GM23338 (cell line): ENCODE measurements around the gene NELFE. TPM values are rescaled to one million over a fixed set of nuclear protein-coding genes. Genes with fewer than 3 reads are reported as not detected.
"Not testable (repeated sequence)": the region's sequence is repeated elsewhere in the genome, so short reads cannot be mapped to it uniquely, and the experiment has no call there.

Experiments
- ATAC-seq: fragments of 200-7000 bp; cut with Tn5 transposase; 3 replicates; pipeline ENCODE4 v1.9.1; 2020
- DNase-seq: peaks from one replicate; pipeline ENCODE4 v3.0.0-alpha.2; 2015; ENCODE audit warnings: low spot score
- H2AFZ ChIP-seq: fragments of 200-600 bp; sonication (generic); 2 replicates; pipeline ENCODE4 v1.8.0; 2016; ENCODE audit warnings: antibody characterized with exemption, mild to moderate bottlenecking, moderate library complexity
- H3F3A ChIP-seq: fragments of 200-600 bp; sonication (generic); replicated peaks from 2 replicates; pipeline ENCODE4 v1.8.0; 2017; ENCODE audit warnings: antibody characterized with exemption, mixed run types, low read depth
- H3K27ac ChIP-seq: fragments of 200-600 bp; sonication (generic); 2 replicates; pipeline ENCODE4 v1.6.1; 2016; ENCODE audit warnings: low read depth
- H3K27me3 ChIP-seq: fragments of 200-600 bp; sonication (generic); 2 replicates; pipeline ENCODE4 v1.8.0; 2016; ENCODE audit warnings: mild to moderate bottlenecking, mixed run types, moderate library complexity; ENCODE audit not compliant: insufficient read depth
- H3K36me3 ChIP-seq: fragments of 200-600 bp; sonication (generic); 2 replicates; pipeline ENCODE4 v1.8.0; 2016; ENCODE audit warnings: mild to moderate bottlenecking; ENCODE audit not compliant: insufficient read depth
- H3K4me1 ChIP-seq: fragments of 200-600 bp; sonication (generic); 2 replicates; pipeline ENCODE4 v1.8.0; 2016; ENCODE audit warnings: mild to moderate bottlenecking, moderate library complexity; ENCODE audit not compliant: insufficient read depth
- H3K4me2 ChIP-seq: fragments of 200-600 bp; sonication (generic); 2 replicates; pipeline ENCODE4 v1.7.1; 2017; ENCODE audit warnings: mixed run types
- H3K4me3 ChIP-seq: fragments of 200-600 bp; sonication (generic); 2 replicates; pipeline ENCODE4 v1.6.1; 2016; ENCODE audit warnings: mixed run types
- H3K79me2 ChIP-seq: fragments of 200-600 bp; sonication (generic); replicated peaks from 2 replicates; pipeline ENCODE4 v1.8.0; 2017; ENCODE audit warnings: mild to moderate bottlenecking; ENCODE audit not compliant: insufficient read depth
- H3K9me2 ChIP-seq: fragments of 200-600 bp; sonication (generic); 2 replicates; pipeline ENCODE4 v1.8.0; 2017; ENCODE audit not compliant: insufficient read depth
- H4K20me1 ChIP-seq: fragments of 200-600 bp; sonication (generic); replicated peaks from 2 replicates; pipeline ENCODE4 v1.8.0; 2017; ENCODE audit warnings: mild to moderate bottlenecking; ENCODE audit not compliant: insufficient read depth
- H3K27ac Mint-ChIP-seq: 2 replicates; pipeline ENCODE4 v1.8.0; 2020; ENCODE audit warnings: inconsistent platforms, mild to moderate bottlenecking, moderate library complexity, mixed read lengths
- H3K27me3 Mint-ChIP-seq: 3 replicates; pipeline ENCODE4 v1.8.0; 2022; ENCODE audit warnings: low read depth, mild to moderate bottlenecking, moderate library complexity, mixed read lengths, inconsistent platforms; ENCODE audit not compliant: insufficient read depth, poor library complexity
- H3K36me3 Mint-ChIP-seq: 3 replicates; pipeline ENCODE4 v1.8.0; 2021; ENCODE audit warnings: low read depth, mild to moderate bottlenecking, inconsistent platforms, moderate library complexity, mixed read lengths
- H3K4me1 Mint-ChIP-seq: 3 replicates; pipeline ENCODE4 v1.8.0; 2020; ENCODE audit warnings: mild to moderate bottlenecking, inconsistent platforms, mixed read lengths
- H3K4me3 Mint-ChIP-seq: 3 replicates; pipeline ENCODE4 v1.8.0; 2021; ENCODE audit warnings: moderate library complexity, mild to moderate bottlenecking, inconsistent platforms, mixed read lengths
- H3K9me3 Mint-ChIP-seq: 3 replicates; pipeline ENCODE4 v1.8.0; 2020; ENCODE audit warnings: moderate library complexity, mild to moderate bottlenecking, inconsistent platforms, mixed read lengths
- EZH2 ChIP-seq: fragments of 200-600 bp; sonication (generic); IDR thresholded peaks from one replicate; pipeline ENCODE4 v1.8.0; 2017; ENCODE audit warnings: antibody characterized with exemption, mild to moderate bottlenecking, low read depth; ENCODE audit not compliant: unreplicated experiment
- EZH2phosphoT487 ChIP-seq: fragments of 200-600 bp; sonication (generic); IDR thresholded peaks from one replicate; pipeline ENCODE4 v1.8.1; 2018; ENCODE audit warnings: antibody characterized with exemption; ENCODE audit not compliant: unreplicated experiment
- JUNB ChIP-seq: IDR thresholded peaks from one replicate; pipeline ENCODE4 v1.6.1; 2016; ENCODE audit warnings: antibody characterized with exemption; ENCODE audit not compliant: unreplicated experiment
- STAT1 ChIP-seq: IDR thresholded peaks from one replicate; pipeline ENCODE4 v1.6.1; 2016; ENCODE audit warnings: antibody characterized with exemption; ENCODE audit not compliant: unreplicated experiment
- ZNF114 ChIP-seq: fragments of 250-450 bp; sonication (Bioruptor Pico); IDR thresholded peaks from 2 replicates; pipeline ENCODE4 v1.5.0; 2020; ENCODE audit warnings: mild to moderate bottlenecking, moderate library complexity
- polyA plus RNA-seq: library from polyadenylated mRNA; unstranded; fragments of >200 nt; fragmentation: Nextera tagmentation; extraction: Ambion mirVana; gene quantifications from 2 replicates; pipeline ENCODE4 v1.2.1, GENCODE V29; 2016
- total RNA-seq: library from RNA; depleted of rRNA; stranded (reverse); fragments of >200 nt; shearing (Covaris generic); gene quantifications from 2 replicates; pipeline ENCODE4 v1.2.3, GENCODE V29; 2014
- TF ChIP-seq, protein P1 (sequence below): IDR thresholded peaks from one replicate; pipeline ENCODE4 v1.6.1; 2018; ENCODE audit warnings: antibody characterized with exemption; ENCODE audit not compliant: unreplicated experiment
- TF ChIP-seq, protein P2 (sequence below), 2 experiments: fragments of 200-600 bp in 1 of 2; sonication (generic) in 1 of 2; conservative IDR thresholded peaks; 2 replicates each; pipeline versions ENCODE4 v1.5.1 to v1.6.1; 2016 to 2017; ENCODE audit warnings: antibody characterized with exemption in 2 of 2, low read depth in 2 of 2, mild to moderate bottlenecking in 2 of 2, moderate library complexity in 1 of 2
- TF ChIP-seq, protein P3 (sequence below): IDR thresholded peaks from 2 replicates; pipeline ENCODE4 v1.6.1; 2016; ENCODE audit warnings: antibody characterized with exemption
- TF ChIP-seq, protein P4 (sequence below): fragments of 250-450 bp; sonication (Bioruptor Pico); IDR thresholded peaks from 2 replicates; pipeline ENCODE4 v1.5.0; 2020; ENCODE audit warnings: mild to moderate bottlenecking, moderate library complexity

The NELFE gene
- total and polyA plus RNA-seq, 2 experiments from 2014 or later: 64.0 to 93.4 TPM

DNA sequence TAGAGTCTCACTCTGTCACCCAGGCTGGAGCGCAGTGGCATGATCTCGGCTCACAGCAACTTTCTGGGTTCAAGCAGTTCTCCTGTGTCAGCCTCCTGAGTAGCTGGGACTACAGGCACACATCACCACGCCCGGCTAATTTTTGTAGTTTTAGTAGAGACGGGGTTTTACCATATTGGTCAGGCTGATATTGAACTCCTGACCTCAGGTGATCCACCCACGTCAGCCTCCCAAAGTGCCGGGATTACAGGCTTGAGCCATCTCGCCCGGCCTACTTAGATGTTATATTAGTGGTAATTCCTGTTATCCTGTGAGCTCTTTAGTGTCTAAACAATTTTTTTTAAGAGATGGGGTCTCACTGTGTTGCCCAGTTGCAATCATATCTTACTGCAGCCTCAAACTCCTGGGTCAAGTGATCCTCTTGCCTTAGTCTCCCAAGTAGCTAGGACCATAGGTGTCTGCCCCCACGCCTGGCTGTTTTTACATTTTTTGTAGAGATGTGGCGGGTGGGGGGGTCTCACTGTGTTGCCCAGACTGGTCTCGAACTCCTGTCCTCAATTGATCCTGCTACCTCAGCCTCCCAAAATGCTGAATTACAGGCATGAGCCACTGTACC lies 19.2 kb upstream of the NELFE start:
- peaks cover 3% of the 10 kb centered on the region for H3K4me1 ChIP-seq
- H3K4me2 ChIP-seq: no peak overlapping the region
- no peaks in the 10 kb centered on the region for H3K9me2 ChIP-seq
- H2AFZ ChIP-seq: no peak overlapping the region
- peaks cover 4% of the 10 kb centered on the region for H3F3A ChIP-seq
- no peak overlapping the region for H3K27ac Mint-ChIP-seq
- no peaks in the 10 kb centered on the region; the same call in 1 of the 2 replicates for H4K20me1 ChIP-seq
- no peak overlapping the region for H3K4me3 ChIP-seq
- DNase-seq (no peak), ATAC-seq (no peak)
- no peaks in the 10 kb centered on the region for H3K27me3 ChIP-seq
- H3K27me3 Mint-ChIP-seq: peaks cover 2% of the 10 kb centered on the region
- H3K79me2 ChIP-seq: peaks cover 7% of the 10 kb centered on the region
- TF ChIP-seq, protein P1, sequence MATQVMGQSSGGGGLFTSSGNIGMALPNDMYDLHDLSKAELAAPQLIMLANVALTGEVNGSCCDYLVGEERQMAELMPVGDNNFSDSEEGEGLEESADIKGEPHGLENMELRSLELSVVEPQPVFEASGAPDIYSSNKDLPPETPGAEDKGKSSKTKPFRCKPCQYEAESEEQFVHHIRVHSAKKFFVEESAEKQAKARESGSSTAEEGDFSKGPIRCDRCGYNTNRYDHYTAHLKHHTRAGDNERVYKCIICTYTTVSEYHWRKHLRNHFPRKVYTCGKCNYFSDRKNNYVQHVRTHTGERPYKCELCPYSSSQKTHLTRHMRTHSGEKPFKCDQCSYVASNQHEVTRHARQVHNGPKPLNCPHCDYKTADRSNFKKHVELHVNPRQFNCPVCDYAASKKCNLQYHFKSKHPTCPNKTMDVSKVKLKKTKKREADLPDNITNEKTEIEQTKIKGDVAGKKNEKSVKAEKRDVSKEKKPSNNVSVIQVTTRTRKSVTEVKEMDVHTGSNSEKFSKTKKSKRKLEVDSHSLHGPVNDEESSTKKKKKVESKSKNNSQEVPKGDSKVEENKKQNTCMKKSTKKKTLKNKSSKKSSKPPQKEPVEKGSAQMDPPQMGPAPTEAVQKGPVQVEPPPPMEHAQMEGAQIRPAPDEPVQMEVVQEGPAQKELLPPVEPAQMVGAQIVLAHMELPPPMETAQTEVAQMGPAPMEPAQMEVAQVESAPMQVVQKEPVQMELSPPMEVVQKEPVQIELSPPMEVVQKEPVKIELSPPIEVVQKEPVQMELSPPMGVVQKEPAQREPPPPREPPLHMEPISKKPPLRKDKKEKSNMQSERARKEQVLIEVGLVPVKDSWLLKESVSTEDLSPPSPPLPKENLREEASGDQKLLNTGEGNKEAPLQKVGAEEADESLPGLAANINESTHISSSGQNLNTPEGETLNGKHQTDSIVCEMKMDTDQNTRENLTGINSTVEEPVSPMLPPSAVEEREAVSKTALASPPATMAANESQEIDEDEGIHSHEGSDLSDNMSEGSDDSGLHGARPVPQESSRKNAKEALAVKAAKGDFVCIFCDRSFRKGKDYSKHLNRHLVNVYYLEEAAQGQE: no peak
- TF ChIP-seq EZH2phosphoT487: no peak
- TF ChIP-seq EZH2: no peak
- TF ChIP-seq, protein P2, sequence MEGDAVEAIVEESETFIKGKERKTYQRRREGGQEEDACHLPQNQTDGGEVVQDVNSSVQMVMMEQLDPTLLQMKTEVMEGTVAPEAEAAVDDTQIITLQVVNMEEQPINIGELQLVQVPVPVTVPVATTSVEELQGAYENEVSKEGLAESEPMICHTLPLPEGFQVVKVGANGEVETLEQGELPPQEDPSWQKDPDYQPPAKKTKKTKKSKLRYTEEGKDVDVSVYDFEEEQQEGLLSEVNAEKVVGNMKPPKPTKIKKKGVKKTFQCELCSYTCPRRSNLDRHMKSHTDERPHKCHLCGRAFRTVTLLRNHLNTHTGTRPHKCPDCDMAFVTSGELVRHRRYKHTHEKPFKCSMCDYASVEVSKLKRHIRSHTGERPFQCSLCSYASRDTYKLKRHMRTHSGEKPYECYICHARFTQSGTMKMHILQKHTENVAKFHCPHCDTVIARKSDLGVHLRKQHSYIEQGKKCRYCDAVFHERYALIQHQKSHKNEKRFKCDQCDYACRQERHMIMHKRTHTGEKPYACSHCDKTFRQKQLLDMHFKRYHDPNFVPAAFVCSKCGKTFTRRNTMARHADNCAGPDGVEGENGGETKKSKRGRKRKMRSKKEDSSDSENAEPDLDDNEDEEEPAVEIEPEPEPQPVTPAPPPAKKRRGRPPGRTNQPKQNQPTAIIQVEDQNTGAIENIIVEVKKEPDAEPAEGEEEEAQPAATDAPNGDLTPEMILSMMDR (conservative IDR thresholded peaks at IDR 0.05; ENCODE audit: low read depth in 2 of 2): no peak
- TF ChIP-seq, protein P3, sequence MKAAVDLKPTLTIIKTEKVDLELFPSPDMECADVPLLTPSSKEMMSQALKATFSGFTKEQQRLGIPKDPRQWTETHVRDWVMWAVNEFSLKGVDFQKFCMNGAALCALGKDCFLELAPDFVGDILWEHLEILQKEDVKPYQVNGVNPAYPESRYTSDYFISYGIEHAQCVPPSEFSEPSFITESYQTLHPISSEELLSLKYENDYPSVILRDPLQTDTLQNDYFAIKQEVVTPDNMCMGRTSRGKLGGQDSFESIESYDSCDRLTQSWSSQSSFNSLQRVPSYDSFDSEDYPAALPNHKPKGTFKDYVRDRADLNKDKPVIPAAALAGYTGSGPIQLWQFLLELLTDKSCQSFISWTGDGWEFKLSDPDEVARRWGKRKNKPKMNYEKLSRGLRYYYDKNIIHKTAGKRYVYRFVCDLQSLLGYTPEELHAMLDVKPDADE: no peak
- no peak for TF ChIP-seq STAT1
- no peak for TF ChIP-seq JUNB
- TF ChIP-seq, protein P4, sequence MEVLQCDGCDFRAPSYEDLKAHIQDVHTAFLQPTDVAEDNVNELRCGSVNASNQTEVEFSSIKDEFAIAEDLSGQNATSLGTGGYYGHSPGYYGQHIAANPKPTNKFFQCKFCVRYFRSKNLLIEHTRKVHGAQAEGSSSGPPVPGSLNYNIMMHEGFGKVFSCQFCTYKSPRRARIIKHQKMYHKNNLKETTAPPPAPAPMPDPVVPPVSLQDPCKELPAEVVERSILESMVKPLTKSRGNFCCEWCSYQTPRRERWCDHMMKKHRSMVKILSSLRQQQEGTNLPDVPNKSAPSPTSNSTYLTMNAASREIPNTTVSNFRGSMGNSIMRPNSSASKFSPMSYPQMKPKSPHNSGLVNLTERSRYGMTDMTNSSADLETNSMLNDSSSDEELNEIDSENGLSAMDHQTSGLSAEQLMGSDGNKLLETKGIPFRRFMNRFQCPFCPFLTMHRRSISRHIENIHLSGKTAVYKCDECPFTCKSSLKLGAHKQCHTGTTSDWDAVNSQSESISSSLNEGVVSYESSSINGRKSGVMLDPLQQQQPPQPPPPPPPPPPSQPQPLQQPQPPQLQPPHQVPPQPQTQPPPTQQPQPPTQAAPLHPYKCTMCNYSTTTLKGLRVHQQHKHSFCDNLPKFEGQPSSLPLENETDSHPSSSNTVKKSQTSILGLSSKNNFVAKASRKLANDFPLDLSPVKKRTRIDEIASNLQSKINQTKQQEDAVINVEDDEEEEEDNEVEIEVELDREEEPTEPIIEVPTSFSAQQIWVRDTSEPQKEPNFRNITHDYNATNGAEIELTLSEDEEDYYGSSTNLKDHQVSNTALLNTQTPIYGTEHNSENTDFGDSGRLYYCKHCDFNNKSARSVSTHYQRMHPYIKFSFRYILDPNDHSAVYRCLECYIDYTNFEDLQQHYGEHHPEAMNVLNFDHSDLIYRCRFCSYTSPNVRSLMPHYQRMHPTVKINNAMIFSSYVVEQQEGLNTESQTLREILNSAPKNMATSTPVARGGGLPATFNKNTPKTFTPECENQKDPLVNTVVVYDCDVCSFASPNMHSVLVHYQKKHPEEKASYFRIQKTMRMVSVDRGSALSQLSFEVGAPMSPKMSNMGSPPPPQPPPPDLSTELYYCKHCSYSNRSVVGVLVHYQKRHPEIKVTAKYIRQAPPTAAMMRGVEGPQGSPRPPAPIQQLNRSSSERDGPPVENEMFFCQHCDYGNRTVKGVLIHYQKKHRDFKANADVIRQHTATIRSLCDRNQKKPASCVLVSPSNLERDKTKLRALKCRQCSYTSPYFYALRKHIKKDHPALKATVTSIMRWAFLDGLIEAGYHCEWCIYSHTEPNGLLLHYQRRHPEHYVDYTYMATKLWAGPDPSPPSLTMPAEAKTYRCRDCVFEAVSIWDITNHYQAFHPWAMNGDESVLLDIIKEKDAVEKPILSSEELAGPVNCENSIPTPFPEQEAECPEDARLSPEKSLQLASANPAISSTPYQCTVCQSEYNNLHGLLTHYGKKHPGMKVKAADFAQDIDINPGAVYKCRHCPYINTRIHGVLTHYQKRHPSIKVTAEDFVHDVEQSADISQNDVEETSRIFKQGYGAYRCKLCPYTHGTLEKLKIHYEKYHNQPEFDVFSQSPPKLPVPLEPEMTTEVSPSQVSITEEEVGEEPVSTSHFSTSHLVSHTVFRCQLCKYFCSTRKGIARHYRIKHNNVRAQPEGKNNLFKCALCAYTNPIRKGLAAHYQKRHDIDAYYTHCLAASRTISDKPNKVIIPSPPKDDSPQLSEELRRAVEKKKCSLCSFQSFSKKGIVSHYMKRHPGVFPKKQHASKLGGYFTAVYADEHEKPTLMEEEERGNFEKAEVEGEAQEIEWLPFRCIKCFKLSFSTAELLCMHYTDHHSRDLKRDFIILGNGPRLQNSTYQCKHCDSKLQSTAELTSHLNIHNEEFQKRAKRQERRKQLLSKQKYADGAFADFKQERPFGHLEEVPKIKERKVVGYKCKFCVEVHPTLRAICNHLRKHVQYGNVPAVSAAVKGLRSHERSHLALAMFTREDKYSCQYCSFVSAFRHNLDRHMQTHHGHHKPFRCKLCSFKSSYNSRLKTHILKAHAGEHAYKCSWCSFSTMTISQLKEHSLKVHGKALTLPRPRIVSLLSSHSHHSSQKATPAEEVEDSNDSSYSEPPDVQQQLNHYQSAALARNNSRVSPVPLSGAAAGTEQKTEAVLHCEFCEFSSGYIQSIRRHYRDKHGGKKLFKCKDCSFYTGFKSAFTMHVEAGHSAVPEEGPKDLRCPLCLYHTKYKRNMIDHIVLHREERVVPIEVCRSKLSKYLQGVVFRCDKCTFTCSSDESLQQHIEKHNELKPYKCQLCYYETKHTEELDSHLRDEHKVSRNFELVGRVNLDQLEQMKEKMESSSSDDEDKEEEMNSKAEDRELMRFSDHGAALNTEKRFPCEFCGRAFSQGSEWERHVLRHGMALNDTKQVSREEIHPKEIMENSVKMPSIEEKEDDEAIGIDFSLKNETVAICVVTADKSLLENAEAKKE (CRISPR knock-in tag): no peak
- TF ChIP-seq ZNF114 (CRISPR knock-in tag): no peak
- H3K9me3 Mint-ChIP-seq: peaks cover 35% of the 10 kb centered on the region
- H3K27ac ChIP-seq: no peak overlapping the region
- no peaks in the 10 kb centered on the region for H3K36me3 ChIP-seq
- H3K4me1 Mint-ChIP-seq: peaks cover 5% of the 10 kb centered on the region
- H3K36me3 Mint-ChIP-seq: peaks cover 39% of the 10 kb centered on the region; the same call in 2 of the 3 replicates
- H3K4me3 Mint-ChIP-seq: no peak overlapping the region

DNA sequence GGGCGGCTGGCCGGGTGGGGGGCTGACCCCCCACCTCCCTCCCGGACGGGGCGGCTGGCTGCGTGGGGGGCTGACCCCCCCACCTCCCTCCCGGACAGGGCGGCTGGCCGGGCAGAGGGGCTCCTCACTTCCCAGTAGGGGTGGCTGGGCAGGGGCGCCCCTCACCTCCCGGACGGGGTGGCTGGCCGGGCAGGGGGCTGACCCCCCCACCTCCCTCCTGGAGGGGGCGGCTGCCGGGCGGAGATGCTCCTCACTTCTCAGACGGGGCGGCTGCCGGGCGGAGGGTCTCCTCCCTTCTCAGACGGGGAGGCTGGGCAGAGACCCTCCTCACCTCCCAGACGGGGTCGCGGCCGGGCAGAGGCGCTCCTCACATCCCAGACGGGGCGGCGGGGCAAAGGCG lies 17.3 kb upstream of the NELFE start:
- H3K9me3 Mint-ChIP-seq: peaks cover 35% of the 10 kb centered on the region
- H3K9me2 ChIP-seq, H2AFZ ChIP-seq, H3K36me3 ChIP-seq, H3K27me3 ChIP-seq, H3F3A ChIP-seq, ATAC-seq, H3K4me3 ChIP-seq, DNase-seq, H4K20me1 ChIP-seq, H3K27ac Mint-ChIP-seq, H3K4me3 Mint-ChIP-seq, H3K4me1 Mint-ChIP-seq, H3K27ac ChIP-seq, H3K4me2 ChIP-seq, H3K4me1 ChIP-seq: not testable (repeated sequence)
- peaks cover 42% of the 10 kb centered on the region; the same call in 2 of the 3 replicates for H3K36me3 Mint-ChIP-seq
- H3K27me3 Mint-ChIP-seq: peaks cover 12% of the 10 kb centered on the region
- H3K79me2 ChIP-seq: peaks cover 11% of the 10 kb centered on the region
